Measurements from ENCODE around the gene SIVA1.

Gene SIVA1

GRCh38 chr14:104715416-104715815, 37.5 kb upstream of the SIVA1 start:
- DNase-seq (ENCODE audit: extremely low read depth, low read depth) = no peak
- no peak for TF ChIP-seq CTCF (IDR thresholded peaks at IDR 0.05; ENCODE audit: low read depth, low read length)

DNA sequence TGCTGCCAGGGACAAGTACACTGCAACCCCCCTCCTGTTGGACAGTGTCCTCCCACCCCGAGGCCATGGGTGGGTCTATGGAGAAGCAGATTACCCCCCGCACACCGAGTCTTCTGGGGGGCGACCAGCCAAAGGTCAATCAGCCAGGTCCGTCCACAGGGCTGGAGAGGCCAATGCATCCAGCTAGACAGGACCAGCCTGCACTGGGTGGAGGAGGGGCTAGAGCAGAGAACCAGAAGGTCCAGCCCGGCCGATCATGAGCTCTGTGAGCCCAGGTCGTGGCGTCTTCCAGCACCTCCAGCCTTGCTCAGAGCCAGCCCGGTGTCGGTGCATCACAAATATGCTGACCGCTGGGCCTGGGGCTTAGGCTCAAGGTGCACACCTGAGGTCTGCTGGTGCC, 37.1 kb upstream of the SIVA1 start:
- no peak for TF ChIP-seq CTCF (IDR thresholded peaks at IDR 0.05; ENCODE audit: low read depth, low read length)
- no peak for DNase-seq (ENCODE audit: extremely low read depth, low read depth)

GRCh38 chr14:104717137-104717536, 35.8 kb upstream of the SIVA1 start:
- no peak for DNase-seq (ENCODE audit: extremely low read depth, low read depth)
- no peak for TF ChIP-seq CTCF (IDR thresholded peaks at IDR 0.05; ENCODE audit: low read depth, low read length)

DNA sequence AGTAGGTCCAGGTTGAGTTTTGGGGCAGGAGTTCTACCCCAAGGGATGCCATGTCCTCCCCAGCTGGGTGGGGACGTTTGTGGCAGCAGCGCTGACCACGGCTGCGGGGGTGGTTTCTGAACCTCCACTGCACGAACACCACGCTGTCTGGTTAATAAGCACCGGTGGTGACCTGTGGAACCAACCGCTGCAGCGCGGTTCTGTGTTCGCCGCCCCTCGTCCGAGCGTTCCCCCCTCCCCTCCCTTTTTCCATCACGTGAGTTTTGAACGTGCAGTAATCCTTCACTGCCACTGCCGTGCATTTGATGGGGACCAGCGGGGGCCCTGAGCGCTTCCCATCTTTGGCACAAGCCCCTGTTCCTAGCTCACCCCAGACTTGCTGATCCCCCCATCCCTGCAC, 35.3 kb upstream of the SIVA1 start:
- no peak for TF ChIP-seq CTCF (IDR thresholded peaks at IDR 0.05; ENCODE audit: low read depth, low read length)
- no peak for DNase-seq (ENCODE audit: extremely low read depth, low read depth)

DNA sequence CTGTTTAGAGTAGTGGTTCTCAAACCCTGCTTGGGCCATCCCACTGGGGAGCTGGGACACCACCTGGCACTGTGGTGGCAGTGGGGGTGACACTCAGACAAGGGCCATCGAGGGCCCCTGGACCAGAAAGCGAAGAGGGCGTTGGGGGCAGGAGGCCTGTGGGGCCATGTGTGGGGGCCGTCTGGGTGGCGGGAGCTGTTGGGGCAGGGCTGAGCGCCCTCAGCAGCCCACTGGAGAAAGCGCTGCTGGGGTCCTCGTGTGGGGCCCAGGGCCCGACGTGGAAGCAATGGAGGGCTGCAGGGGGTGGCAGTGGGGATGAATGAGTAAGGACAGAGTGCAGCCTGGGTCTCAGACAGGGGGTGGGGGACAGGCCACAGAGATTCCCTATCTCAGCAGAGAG, 34.8 kb upstream of the SIVA1 start:
- DNase-seq (ENCODE audit: extremely low read depth, low read depth) = no peak
- no peak for TF ChIP-seq CTCF (IDR thresholded peaks at IDR 0.05; ENCODE audit: low read depth, low read length)

DNA sequence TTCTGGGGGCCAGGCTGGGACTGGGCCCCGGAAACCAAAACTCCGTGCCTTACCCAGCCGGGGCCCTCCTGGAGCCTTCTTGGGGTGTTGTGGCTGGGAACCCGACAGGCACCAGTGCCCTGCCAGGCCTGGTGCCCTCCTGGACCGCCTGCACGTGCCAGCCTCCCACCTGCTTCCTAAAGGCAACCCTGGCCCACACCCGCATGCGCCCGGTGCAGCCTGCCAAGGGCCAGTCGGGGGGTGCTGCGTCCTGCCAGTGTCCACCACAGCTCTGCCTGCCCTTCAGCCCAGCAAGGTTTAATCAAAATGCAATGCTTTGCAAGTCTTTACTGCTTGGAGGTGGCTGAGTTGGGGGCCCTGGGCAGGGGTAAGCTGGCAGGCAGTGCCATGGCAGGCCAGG, 34.1 kb upstream of the SIVA1 start:
- DNase-seq (ENCODE audit: extremely low read depth, low read depth) = no peak
- no peak for TF ChIP-seq CTCF (IDR thresholded peaks at IDR 0.05; ENCODE audit: low read depth, low read length)

- DNase-seq (ENCODE audit: extremely low read depth, low read depth) = no peak
- TF ChIP-seq CTCF (IDR thresholded peaks at IDR 0.05; ENCODE audit: low read depth, low read length) = no peak
Measured at GRCh38 chr14:104719343-104719742, 33.6 kb upstream of the SIVA1 start.

All from AG09319 (cell line).